ENCODE measurements around the gene TOP3A. TPM values are rescaled to one million over a fixed set of nuclear protein-coding genes. Genes with fewer than 3 reads are reported as not detected.

The TOP3A gene
- total RNA-seq, 2 experiments from 2014 or later: 21.5 to 24.8 TPM

DNA sequence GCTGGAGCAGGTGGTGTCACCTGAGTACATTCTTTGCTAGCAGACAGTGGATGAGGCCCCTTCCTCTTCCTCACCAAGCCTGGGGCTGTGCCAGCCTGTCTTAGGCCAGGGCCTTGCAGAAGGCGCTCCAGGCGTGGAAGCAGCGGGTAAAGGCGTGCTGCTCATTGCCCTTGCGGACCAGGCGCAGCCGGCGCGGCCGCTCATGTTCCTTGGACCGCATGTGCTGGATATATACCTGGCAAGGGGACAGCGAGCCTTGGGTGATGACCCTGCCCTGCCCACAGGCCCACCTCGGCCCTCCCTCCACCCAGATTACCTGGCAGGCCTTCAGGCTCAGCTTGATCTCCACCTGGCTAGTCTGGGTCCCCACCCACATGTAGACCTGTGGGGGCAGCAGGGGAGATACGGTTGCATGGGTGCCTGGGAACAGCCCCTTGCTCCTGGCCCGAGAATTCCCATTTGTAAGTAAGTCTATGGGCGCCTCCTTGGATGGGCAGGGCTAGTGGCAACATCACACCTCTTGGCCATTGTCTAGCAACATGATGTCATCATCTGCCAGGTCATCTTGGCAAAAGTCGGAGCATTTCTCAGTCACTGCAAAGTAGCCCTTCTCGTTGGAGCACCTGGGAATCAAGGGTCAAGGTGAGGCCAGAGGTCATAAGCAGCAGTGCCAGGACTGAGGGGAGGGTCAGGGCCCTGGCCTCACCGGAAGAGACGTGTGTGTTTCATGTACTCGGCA, 69.6 kb downstream of the TOP3A start:
- peaks cover 51% of the 10 kb centered on the region for H3K36me3 Mint-ChIP-seq (ENCODE audit: low read depth)
- no peaks in the 10 kb centered on the region for H3K4me1 ChIP-seq (ENCODE audit: insufficient read depth, low read length)
- H3K27ac Mint-ChIP-seq: no peak overlapping the region

DNA sequence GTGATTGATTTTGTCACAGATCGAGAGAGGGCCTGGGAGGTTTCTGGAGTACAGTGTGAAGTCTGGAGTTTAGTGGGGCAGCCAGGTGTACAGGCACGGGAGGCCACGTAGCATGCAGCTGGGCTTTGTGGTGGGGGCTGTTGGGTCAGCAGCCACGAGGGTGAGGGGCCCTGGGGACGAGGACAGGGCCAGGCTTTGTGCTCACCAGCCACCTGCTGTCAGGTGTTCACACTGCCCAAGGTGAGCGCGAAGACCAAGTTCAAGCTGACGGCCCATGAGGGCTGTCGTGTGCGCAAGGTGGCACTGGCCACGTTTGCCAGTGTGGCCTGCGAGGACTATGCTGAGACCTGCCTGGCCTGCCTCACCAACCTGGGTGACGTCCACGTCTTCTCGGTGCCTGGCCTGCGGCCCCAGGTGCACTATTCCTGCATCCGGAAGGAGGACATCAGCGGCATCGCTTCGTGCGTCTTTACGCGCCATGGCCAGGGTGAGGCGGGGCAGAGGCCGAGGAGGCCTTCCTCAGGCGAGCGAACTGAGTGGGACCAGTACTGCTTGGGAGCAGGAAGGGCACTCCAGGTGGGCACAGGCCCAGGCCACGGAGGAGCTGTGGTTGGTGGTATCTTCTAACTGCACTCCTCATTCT, 73.4 kb downstream of the TOP3A start:
- H3K27ac ChIP-seq (ENCODE audit: low read depth in 1 of 2, low read length in 2 of 2): no peak overlapping the region
- no peak overlapping the region for H3K4me3 ChIP-seq (ENCODE audit: low read length)
- Mint-ChIP-seq H3K4me3 (no peak overlapping the region), H3K4me1 (ENCODE audit: low read depth) (no peaks in the 10 kb centered on the region), H3K36me3 (ENCODE audit: low read depth) (peaks cover 43% of the 10 kb centered on the region), H3K9me3 (no peaks in the 10 kb centered on the region), H3K27me3 (no peaks in the 10 kb centered on the region), H3K27ac (no peak overlapping the region)
- ChIA-PET CTCF (no interaction called here), POLR2A (no interaction called here)
- peaks cover 45% of the 10 kb centered on the region for H3K36me3 ChIP-seq (ENCODE audit: insufficient read depth, low read length)
- TF ChIP-seq, protein P1, sequence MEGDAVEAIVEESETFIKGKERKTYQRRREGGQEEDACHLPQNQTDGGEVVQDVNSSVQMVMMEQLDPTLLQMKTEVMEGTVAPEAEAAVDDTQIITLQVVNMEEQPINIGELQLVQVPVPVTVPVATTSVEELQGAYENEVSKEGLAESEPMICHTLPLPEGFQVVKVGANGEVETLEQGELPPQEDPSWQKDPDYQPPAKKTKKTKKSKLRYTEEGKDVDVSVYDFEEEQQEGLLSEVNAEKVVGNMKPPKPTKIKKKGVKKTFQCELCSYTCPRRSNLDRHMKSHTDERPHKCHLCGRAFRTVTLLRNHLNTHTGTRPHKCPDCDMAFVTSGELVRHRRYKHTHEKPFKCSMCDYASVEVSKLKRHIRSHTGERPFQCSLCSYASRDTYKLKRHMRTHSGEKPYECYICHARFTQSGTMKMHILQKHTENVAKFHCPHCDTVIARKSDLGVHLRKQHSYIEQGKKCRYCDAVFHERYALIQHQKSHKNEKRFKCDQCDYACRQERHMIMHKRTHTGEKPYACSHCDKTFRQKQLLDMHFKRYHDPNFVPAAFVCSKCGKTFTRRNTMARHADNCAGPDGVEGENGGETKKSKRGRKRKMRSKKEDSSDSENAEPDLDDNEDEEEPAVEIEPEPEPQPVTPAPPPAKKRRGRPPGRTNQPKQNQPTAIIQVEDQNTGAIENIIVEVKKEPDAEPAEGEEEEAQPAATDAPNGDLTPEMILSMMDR (IDR thresholded peaks at IDR 0.05): no peak
- intact Hi-C loops (cut with DNase I, micrococcal nuclease): loop anchor here in 1 of 2 experiments (10.0 kb wide), 1 partner anchor 323 kb away; no protein-coding TSS in a partner anchor
- no peaks in the 10 kb centered on the region for H3K9me3 ChIP-seq (ENCODE audit: control insufficient read depth in 1 of 2, insufficient read depth in 1 of 2, low read length in 2 of 2)
- no peaks in the 10 kb centered on the region for H3K27me3 ChIP-seq (ENCODE audit: control insufficient read depth in 1 of 2, insufficient read depth in 2 of 2, low read length in 2 of 2)
- ATAC-seq (ENCODE audit: poor library complexity): no peak
- H3K4me1 ChIP-seq (ENCODE audit: insufficient read depth, low read length): no peaks in the 10 kb centered on the region
- no peak for DNase-seq

More for the DNA sequence above, 69.6 kb downstream of the TOP3A start:
- Histone ChIP-seq H3K27me3 (ENCODE audit: control insufficient read depth in 1 of 2, insufficient read depth in 2 of 2, low read length in 2 of 2) (no peaks in the 10 kb centered on the region), H3K4me3 (ENCODE audit: low read length) (no peak overlapping the region), H3K36me3 (ENCODE audit: insufficient read depth, low read length) (peaks cover 58% of the 10 kb centered on the region), H3K27ac (ENCODE audit: low read depth in 1 of 2, low read length in 2 of 2) (no peak overlapping the region), H3K9me3 (ENCODE audit: control insufficient read depth in 1 of 2, insufficient read depth in 1 of 2, low read length in 2 of 2) (no peaks in the 10 kb centered on the region)
- Mint-ChIP-seq H3K27me3 (no peaks in the 10 kb centered on the region), H3K4me3 (no peak overlapping the region), H3K4me1 (ENCODE audit: low read depth) (peaks cover 5% of the 10 kb centered on the region), H3K9me3 (no peaks in the 10 kb centered on the region)
- ATAC-seq (ENCODE audit: poor library complexity) (no peak), DNase-seq (no peak)
- POLR2A ChIA-PET: no interaction called here
- TF ChIP-seq, protein P1 (IDR thresholded peaks at IDR 0.05): no peak
- intact Hi-C loops (cut with DNase I, micrococcal nuclease): loop anchor here (5.0 to 10.0 kb wide), 3 partner anchors 77 to 320 kb away; no protein-coding TSS in a partner anchor
- CTCF ChIA-PET: no interaction called here

DNA sequence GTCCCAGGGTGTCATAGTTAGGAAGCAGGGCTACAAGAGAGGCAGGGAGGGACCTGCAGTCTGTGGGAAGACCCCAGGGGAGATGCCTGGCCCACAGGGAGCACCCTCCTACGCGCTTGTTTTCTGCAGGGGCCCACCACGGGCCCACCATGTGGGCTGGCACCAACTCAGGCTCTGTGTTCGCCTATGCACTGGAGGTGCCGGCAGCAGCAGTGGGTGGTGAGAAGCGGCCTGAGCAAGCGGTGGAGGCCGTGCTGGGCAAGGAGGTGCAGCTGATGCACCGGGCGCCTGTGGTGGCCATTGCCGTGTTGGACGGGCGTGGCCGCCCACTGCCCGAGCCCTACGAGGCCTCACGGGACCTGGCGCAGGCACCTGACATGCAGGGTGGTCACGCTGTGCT, 74.3 kb downstream of the TOP3A start:
- DNase-seq: no peak
- Mint-ChIP-seq H3K4me1 (ENCODE audit: low read depth) (no peaks in the 10 kb centered on the region), H3K27ac (no peak overlapping the region), H3K9me3 (no peaks in the 10 kb centered on the region), H3K36me3 (ENCODE audit: low read depth) (peaks cover 48% of the 10 kb centered on the region), H3K27me3 (no peaks in the 10 kb centered on the region), H3K4me3 (no peak overlapping the region)
- H3K36me3 ChIP-seq (ENCODE audit: insufficient read depth, low read length): peaks cover 45% of the 10 kb centered on the region
- CTCF ChIA-PET: no interaction called here
- TF ChIP-seq, protein P1 (IDR thresholded peaks at IDR 0.05): no peak
- POLR2A ChIA-PET: no interaction called here
- no peak overlapping the region for H3K27ac ChIP-seq (ENCODE audit: low read depth in 1 of 2, low read length in 2 of 2)
- no peaks in the 10 kb centered on the region for H3K4me1 ChIP-seq (ENCODE audit: insufficient read depth, low read length)
- no peaks in the 10 kb centered on the region for H3K27me3 ChIP-seq (ENCODE audit: control insufficient read depth in 1 of 2, insufficient read depth in 2 of 2, low read length in 2 of 2)
- intact Hi-C loops (cut with DNase I, micrococcal nuclease): loop anchor here in 1 of 2 experiments (10.0 kb wide), 1 partner anchor 324 kb away; no protein-coding TSS in a partner anchor
- no peak for ATAC-seq (ENCODE audit: poor library complexity)
- no peak overlapping the region for H3K4me3 ChIP-seq (ENCODE audit: low read length)
- H3K9me3 ChIP-seq (ENCODE audit: control insufficient read depth in 1 of 2, insufficient read depth in 1 of 2, low read length in 2 of 2): no peaks in the 10 kb centered on the region
